HEK293T (cell line): ENCODE measurements around the gene UBXN6.

Experiments used
- ARNT ChIP-seq: fragments of 450-650 bp; IDR thresholded peaks from 2 replicates; pipeline ENCODE4 v1.6.1; 2017; ENCODE audit warnings: mild to moderate bottlenecking
- ELF4 ChIP-seq: fragments of 450-650 bp; IDR thresholded peaks from 2 replicates; pipeline ENCODE4 v1.6.1; 2017; ENCODE audit warnings: antibody characterized with exemption
- FOXA1 ChIP-seq: fragments of 450-650 bp; IDR thresholded peaks from 2 replicates; pipeline ENCODE4 v1.6.1; 2016; ENCODE audit warnings: mild to moderate bottlenecking
- FOXK2 ChIP-seq: fragments of 450-650 bp; IDR thresholded peaks from 2 replicates; pipeline ENCODE4 v1.6.1; 2016; ENCODE audit warnings: mild to moderate bottlenecking
- FOXM1 ChIP-seq: fragments of 450-650 bp; IDR thresholded peaks from 2 replicates; pipeline ENCODE4 v1.6.1; 2017; ENCODE audit warnings: mild to moderate bottlenecking, borderline replicate concordance
- SP1 ChIP-seq: fragments of 450-650 bp; IDR thresholded peaks from 2 replicates; pipeline ENCODE4 v1.6.1; 2017
- ZNF384 ChIP-seq: fragments of 450-650 bp; IDR thresholded peaks from 2 replicates; pipeline ENCODE4 v1.6.1; 2016

GRCh38 chr19:4495471-4495870, 37.9 kb upstream of the UBXN6 start:
- TF ChIP-seq FOXM1 (no peak), ZNF384 (no peak), ARNT (no peak), ELF4 (no peak), FOXA1 (no peak), FOXK2 (no peak), SP1 (no peak)
